Measurements from ENCODE around the gene ZNF646.

ZNF646 gene

DNA sequence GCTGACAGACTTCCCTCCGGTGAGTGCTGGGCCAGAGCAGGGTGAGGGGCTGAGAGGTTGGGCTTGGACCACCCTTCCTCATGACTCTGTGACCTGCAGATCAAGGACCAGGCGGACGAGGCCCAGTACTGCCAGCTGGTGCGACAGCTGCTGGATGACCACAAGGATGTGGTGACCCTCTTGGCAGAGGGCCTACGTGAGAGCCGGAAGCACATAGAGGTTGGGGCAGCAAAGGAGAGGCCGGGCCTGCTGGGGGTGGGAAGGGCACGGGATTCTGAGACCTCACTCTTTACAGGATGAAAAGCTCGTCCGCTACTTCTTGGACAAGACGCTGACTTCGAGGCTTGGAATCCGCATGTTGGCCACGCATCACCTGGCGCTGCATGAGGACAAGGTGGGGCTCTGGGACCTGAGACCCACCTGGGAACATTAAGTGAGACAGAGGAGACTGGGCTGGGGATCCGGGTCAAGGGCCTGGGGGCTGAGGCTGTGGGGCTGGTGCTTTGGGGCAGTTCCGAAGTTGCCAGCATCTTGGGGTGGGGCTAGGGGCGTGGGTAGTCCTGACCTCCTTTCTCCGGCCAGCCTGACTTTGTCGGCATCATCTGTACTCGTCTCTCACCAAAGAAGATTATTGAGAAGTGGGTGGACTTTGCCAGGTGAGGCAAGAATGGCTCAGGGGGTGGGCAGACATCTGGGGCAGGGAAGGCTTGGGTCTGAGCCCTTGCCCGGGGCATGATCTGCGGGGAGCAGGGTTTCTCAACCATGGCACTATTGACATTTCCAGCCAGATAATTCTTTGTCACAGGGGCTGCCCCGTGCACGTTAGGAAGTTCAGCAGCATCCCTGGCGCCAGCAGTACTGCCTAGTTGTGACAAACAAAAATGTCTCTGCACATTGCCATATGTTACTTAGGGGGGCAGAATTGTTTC is 36.1 kb downstream of the ZNF646 start:
- no peak for DNase-seq

DNA sequence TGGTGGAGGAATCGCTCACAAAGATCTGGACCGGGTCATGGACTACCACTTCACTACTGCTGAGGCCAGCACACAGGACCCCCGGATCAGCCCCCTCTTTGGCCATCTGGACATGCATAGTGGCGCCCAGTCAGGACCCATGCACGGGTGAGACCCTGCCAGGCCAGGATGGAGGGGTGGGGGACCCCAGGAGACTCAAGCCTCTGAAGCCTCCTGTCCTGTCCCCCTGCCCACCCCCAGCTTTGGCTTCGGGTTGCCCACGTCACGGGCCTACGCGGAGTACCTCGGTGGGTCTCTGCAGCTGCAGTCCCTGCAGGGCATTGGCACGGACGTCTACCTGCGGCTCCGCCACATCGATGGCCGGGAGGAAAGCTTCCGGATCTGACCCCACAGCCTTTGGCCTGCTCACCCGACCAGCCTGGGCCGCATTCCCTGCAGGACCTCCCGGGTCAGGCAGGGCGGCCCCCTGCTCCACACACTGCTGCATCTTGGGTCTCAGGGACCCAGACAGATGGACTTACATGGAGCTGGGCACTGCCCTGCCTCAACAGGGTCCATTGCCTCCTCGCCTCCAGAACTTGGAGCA is 37.8 kb downstream of the ZNF646 start:
- no peak for DNase-seq

DNA sequence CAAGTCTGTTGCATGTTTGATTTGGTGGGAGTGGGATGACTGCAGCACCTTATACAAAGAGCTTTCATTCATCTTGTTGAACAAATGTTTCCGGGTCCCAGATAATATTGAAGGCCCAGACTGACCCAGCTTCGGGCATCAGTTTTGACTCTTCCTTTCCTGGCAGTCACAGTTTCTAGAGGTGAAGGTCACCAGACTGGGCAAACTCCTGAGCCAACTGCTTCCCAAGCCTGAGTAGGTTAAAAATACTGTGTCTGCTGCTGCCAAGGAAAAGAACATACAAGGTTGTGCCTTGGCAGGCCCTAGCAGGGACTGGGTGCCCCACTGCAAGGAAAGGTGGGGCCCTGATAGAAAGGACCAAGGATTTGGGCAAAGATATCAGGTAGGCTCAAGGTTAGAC is 38.5 kb downstream of the ZNF646 start:
- DNase-seq: no peak

DNA sequence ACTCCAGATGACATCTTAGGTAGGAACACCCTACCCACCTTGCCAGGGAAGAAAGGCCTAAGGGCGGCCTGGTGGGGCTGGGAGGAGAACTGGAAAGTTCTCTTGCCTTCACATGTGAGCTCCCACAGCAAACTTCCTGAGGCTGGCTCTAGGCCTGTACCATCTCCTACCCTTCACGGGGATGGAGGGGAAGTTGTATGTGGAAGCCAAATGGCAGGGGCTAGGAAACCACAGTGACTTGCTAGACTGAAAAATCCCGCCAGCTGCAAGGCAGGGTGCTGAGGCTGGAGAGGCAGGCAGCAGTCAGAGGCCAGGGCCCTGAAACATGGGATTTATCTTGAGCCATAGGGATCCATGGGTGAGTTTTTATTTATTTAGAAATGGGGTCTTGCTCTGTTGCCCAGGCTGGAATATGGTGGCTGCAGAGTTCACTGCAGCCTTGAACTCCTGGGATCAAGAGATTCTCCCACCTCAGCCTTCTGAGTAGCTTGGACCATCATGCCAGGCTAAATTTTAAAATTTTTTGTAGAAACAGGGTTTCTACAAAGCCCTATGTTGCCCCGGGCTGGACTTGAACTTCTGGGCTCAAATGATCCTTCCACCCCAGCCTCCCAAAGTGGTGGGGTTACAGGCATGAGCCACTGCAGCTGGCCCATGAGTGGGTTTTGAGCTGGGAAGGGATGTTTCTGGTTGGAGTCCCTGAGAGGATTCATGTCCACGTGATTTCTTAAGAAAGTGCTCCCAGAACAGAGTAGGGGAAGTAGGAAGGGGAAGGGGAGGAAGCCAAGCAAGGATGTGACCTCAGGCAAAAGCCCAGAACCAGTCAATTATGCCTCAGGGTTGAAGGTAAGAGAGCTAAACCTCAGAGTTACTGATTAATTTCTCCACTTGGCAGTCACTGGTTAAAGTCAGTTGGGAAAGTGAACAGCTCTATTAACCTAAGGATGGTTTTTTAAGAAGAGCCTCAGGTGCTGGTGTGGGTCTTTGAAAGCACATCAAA is 39.2 kb downstream of the ZNF646 start:
- DNase-seq: no peak

DNA sequence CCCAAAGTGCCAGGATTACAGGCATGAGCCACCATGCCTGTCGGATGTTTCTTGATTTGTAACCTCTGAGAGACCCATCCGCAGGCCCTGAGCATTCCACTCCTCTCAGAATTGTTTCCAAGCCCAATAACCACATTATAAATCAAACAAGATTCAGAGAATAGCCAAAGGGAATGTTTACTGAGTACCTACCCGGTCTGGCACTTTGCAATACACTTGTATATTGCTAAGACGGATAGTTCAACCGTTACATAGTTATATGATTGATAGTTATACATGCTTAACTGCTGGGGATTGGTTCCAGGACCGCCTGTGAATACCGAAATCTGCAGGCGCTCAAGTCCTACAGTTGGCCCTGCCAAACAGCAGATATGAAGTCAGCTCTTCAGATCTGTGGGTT is 40.2 kb downstream of the ZNF646 start:
- no peak for DNase-seq

DNA sequence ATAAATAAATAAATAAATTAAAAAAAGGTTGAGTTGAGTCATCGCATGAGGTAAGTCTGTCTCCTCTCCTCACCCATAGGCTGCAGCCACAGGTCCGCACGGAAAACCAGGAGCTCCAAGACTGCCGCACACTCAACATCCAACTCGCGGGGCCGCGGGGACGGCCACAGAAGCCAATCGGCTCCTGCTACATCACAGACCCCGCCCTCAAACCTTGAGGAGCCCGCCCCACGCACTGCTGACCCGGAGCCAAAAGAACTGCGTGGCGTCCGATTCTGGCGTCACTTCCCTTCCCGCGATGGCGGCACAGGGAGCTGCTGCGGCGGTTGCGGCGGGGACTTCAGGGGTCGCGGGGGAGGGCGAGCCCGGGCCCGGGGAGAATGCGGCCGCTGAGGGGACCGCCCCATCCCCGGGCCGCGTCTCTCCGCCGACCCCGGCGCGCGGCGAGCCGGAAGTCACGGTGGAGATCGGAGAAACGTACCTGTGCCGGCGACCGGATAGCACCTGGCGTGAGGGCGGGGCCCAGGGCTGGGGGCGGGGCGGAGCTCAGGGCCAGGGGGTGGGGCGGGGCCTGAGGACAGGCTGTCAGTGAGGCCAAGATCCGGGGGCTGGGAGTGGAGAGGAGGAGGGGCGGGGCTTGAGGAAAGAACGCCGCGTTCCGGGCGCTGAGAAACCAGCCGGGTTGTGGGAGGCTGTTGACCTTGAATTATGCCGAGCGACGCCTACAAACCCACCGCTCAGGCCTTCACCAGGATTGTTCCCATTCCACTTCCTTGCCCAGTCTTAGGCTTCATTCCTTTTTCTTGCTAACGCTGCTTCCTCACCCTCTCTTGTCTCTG is 43.4 kb downstream of the ZNF646 start, which contains the start of gene KAT8:
Gene KAT8, plus strand, starts transcription at position 281 of the 839 bp plus-strand sequence. Its CDS starts 18 bp downstream, at position 299.
- DNase-seq: peak; percentile 97

DNA sequence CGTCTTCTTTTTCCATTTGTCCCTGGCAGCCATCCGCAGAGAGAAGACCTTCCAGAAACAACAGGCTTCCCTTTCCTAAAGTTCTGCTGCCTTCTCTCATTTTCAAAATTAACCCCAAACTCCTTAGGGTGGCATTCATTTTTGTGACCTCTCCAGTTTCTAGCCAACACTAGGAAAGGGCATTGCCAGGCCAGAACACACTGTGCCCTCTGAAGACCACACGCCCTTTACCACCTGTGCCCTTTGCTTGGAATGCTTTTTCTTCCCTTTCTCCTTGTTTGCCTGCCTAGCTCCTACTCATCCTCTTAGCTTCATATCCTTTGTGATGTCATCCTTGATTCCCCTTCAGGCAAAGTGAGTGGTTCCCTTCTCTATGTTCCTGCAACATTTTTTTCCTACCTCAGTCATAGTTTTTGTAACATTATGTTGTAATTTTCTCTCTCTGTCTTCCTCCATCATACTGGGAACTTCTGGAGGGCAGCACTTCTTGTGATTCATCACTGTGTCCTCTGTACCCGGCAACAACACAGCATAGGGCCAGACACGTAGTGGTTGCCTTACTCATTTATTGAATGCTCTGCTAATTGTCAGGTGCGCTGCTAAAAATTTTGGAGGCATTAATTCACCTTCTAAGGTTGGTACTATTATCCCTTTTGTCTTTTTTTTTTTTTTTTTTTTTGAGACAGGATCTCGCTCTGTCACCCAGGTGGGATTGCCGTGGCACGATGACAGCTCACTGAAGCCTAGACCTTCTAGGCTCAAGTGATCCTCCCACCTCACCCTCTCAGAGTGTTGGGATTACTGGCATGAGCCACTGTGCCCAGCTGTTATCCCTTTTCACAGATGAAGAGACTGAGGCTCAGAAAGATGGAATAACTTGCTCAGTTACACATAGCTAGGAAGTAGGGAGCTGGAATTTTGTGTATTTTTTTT is 44.3 kb downstream of the ZNF646 start:
- no peak for DNase-seq

DNA sequence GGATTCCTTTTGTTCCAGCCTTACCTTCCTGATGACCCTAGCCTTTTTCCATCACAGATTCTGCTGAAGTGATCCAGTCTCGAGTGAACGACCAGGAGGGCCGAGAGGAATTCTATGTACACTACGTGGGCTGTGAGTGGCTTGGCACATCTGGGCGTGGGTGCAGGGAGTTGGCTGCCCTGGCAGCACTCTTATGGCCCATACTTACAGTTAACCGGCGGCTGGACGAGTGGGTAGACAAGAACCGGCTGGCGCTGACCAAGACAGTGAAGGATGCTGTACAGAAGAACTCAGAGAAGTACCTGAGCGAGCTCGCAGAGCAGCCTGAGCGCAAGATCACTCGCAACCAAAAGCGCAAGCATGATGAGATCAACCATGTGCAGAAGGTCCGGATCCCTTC is 45.9 kb downstream of the ZNF646 start:
- DNase-seq: no peak

DNA sequence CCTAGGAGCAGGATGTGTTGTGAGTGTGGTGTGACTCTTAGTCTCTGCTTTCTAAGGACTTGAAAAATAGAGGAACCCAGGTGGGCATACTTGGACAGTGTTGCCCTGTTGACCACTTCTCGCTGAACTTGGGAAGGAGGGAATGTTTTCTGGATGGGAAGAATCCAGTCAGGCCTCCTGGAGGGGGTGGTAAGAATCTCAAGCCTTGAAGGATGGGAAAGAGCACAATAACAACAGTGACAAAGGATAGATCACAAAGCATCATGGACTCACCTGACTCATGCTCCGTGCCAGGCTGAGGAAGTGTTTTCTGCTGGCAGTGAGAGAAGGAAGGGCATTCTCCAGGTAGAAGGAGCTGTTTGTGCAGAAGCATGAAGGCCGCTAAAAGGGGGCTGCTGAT is 51.6 kb downstream of the ZNF646 start:
- DNase-seq: no peak

DNA sequence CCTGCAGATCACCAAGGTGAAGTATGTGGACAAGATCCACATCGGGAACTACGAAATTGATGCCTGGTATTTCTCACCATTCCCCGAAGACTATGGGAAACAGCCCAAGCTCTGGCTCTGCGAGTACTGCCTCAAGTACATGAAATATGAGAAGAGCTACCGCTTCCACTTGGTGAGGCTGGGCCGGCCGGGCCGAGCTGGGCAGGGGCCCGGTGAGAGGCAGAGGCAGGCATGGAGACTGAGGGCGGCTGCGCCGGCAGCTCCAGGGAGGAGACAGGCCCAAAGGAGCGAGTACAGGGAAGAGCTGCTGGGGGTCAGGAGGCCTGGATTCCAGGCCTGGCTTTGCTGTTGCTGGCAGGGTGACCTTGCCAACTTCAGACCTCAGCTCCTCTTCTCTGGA is 53.0 kb downstream of the ZNF646 start:
- no peak for DNase-seq

DNA sequence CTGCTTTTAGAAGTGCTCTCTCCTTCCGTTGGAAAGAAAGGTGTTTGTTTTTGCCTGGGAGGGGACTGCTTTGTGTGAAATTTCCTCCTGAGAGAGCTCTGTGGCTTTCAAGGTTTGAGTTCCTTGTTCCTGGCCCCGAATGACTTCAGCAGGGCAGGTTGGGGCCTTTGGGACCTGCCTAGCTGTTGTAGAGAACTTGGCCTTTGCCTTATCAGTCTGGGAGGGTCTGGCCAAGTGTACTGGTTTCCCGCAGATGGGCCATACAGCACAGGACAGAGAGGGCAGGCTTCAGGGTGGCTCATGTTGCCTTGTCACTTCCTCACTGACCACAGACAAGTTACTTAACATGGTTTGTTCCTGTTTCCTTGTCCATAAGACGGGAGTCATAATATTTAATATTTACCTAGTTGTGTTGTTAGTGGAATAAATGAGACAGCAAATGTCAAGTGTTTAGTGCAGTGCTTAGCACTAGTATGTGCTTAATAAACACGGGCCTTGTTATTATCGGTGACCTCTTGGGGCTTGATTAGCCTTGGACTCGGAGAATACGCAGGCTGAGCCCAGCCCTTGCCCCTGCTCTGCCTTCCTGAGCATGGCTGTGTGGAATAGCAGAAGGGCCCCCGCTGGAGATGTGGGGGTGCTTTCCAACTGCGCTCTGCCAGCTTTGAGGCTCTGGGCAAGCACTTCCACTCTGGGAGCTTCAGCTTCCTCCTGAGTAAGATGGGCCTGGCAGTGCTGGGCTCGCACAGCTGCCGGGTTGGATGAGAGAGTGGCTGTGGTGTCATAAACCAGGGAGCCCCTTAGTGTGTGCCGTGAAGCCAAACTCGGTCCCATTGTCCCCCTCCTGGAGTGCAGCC is 54.7 kb downstream of the ZNF646 start:
- no peak for DNase-seq

DNA sequence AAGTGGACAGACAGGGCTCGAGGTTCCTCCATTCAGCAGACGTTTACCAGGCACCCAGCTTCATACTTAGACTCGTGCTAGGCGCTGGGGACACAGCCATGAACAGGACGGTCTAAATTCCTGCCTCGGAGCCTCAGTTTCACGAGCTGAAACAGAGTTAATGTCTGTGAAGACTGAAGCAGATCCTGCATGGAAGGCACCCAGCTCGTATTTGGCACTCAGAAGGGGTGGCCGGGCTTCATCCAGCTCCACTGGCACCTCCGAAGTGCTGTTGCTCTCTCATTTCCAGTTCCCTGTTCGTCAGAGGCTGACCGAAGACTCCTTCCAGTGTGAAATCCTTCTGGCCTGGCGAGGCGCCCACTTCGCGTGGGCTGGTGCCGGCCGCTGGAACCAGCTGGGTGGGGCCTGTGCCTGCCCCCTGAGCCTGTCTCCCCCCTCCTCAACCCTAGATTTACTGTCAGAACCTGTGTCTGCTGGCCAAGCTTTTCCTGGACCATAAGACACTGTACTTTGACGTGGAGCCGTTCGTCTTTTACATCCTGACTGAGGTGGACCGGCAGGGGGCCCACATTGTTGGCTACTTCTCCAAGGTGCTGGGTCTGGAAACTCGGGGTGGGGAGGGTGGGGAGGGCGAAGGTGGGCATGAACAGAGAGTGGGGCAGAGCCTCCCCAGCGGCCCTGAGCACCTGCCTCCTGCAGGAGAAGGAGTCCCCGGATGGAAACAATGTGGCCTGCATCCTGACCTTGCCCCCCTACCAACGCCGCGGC is 55.5 kb downstream of the ZNF646 start:
- no peak for DNase-seq

DNA sequence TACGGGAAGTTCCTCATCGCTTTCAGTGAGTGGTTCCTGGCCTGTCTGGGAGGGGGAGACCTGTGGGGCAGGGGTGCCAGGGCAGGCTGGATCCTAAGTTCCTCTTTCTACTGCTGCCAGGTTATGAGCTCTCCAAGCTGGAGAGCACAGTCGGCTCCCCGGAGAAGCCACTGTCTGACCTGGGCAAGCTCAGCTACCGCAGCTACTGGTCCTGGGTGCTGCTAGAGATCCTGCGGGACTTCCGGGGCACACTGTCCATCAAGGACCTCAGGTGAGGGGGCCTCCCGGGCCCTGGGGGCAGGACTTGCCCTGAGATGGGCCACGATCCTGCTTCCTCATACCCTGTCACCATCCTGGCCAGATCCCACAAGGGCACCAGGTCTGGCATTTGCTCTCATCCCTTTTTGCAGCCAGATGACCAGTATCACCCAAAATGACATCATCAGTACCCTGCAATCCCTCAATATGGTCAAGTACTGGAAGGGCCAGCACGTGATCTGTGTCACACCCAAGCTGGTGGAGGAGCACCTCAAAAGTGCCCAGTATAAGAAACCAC is 56.2 kb downstream of the ZNF646 start:
- no peak for DNase-seq

DNA sequence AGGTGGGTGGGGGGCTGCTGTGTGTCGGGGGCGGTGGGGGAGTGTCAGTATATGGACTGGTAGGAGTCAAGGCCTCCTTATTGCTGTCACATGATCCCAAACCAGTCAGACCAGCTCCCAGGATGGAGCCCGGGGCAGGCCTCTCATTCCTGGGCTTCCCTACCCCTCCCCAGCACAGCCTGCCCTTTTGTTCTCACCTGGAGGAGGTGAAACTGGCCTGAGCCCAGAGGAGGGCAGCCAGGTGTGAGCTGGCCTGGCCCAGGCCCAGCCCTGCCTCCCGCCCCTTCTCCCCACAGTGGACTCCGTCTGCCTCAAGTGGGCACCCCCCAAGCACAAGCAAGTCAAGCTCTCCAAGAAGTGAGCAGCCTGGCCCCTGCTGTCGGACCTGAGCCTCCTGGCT is 56.7 kb downstream of the ZNF646 start:
- DNase-seq: no peak

DNA sequence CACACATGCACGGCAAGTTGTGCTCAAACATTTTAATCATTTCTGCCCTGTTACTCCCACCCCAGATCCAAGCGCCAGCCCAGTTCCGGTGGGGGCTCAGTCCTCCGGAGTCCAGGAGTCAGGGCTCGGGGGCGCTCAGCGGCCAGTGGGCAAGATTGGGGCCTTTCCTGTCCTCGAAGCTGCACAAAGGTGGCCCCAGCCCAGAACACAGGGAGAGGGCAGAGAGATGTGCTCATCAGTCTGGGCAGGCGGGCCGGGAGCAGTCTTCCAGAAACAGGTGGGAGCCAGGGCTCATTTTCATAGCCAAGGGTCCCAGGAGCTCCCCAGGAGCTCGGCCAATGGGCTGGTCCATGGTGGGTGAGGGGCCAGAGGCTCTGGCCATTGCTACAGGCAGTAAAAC is 57.2 kb downstream of the ZNF646 start:
- DNase-seq: no peak

DNA sequence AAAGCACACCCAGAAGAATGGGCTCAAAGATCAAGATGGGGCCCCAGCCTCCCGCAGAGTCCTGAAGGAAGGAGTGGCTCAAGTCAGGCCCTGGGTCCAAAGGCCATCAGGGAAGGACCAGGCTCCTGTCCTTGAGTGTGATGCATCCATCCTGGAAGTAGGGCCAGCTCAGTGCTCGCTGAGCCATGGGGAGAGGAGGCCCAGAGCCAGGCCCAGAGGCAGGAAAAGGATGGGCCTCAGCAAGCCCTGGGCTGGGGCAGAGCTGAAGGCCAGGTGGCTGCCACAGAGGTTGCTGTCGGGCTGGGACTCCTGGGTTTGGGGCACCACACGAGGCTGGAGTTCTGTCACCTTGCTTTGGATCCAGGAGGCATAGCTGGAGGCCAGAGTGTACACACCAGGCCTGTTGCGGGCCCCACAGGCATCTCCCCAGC is 57.6 kb downstream of the ZNF646 start:
- DNase-seq: no peak

DNA sequence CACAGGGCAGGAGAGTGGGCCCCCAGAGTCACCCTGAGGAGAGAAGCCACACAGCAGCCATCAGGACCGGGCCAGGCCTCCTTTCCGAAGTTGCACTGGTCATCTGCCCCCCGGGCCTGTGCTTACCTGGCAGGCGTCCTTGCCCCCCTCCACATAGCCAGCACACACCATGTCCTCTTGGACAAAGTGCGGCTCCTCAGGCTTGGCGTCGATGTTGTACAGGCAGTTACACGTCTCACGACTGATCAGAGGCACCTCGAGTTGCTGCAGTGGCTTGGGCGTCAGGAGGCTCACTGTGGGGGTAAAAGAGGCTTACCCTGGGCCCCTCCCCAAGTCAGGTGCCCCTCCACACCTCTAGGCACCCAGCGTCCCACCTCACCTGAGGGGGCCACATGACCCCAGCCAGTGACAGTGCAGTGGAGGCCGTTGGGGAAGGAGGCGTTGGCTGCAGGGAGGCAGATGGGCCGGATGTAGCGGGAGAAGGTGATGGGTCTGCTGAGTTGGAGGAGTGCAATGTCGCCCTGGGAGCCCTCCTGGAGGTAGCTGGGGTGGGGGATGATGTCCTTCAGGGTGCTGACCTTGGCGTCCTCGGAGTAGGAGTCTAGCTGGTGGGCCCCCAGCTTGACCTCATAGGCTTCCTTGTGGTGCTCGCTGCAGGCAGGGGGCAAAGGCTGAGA is 58.2 kb downstream of the ZNF646 start:
- no peak for DNase-seq

DNA sequence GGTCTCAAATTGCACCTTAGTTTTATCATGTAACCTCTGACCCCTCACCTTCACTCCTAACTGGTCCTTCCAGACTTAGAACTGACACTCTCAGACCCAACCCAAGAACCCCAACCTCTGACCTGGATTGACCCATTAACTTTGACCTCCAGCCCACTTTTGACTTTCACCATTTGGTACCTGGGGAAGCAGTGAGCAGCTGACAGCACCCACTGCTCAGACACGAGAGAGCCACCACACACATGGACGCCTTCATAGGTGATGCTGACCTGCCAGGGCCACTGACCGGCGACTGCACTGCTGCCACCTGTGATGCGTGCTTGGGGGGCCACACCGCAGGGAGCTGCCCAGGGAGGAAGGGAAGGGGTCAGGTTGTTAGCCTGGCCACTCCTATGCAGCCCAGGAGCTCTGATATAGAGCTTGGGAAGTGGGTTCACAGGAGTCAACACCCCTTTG is 58.9 kb downstream of the ZNF646 start:
- no peak for DNase-seq
